Adrenal gland (tissue), 5 donors: ENCODE measurements around the gene IMPA2.
"Not testable (repeated sequence)": the region's sequence is repeated elsewhere in the genome, so short reads cannot be mapped to it uniquely, and the experiment has no call there.

Source experiments
- POLR2A ChIP-seq, 2 donors: fragments of 450-650 bp; IDR thresholded peaks; one replicate each; pipeline ENCODE4 v1.6.1; 2017; ENCODE audit warnings: antibody characterized with exemption in 2 of 2, mild to moderate bottlenecking in 2 of 2, moderate library complexity in 1 of 2
- TF ChIP-seq, protein P1 (sequence below), 6 experiments: fragments of 450-650 bp in 4 of 6; fragments of 200-600 bp in 2 of 6; sonication (generic) in 1 of 6; IDR thresholded peaks; 1 replicate in 5 of 6; 2 replicates in 1 of 6; pipeline versions ENCODE4 v1.5.1 to v1.8.0; 2016 to 2021; ENCODE audit warnings: antibody characterized with exemption in 6 of 6, mild to moderate bottlenecking in 2 of 6, moderate library complexity in 1 of 6
- donor health status: DM: no; HTN: no; CAD: no.

DNA sequence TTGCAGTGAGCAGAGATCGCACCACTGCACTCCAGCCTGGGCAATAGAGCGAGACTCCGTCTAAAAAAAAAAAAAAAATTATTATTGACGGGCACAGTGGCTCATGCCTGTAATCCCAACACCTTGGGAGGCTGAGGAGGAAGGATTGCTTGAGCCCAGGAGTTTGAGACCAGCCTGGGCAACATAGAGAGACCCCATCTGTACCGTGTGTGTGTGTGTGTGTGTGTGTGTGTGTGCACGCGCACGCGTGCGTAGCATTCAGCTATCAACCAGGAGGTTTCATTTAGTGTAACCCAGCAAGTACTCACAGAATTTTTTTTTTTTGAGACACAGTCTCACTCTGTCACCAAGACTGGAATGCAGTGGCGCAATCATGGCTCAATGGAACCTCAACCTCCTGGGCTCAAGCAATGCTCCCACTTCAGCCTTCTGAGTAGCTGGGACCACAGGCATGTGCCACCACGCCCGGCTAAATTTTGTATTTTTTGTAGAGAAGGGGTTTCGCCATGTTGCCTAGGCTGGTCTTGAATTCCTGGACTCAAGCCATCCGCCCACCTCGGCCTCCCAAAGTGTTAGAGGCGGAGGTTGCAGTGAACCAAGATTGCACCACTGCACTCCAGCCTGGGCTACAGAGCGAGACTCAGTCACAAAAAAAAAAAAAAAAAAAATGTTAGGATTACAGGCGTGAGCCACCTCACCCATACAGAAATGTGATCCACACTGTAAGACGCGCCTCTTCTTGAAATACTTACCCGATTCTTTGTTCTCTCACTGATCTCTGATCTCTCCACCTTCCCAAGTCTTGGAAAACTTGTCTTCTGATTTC is 35.3 kb upstream of the IMPA2 start:
- TF ChIP-seq, protein P1, sequence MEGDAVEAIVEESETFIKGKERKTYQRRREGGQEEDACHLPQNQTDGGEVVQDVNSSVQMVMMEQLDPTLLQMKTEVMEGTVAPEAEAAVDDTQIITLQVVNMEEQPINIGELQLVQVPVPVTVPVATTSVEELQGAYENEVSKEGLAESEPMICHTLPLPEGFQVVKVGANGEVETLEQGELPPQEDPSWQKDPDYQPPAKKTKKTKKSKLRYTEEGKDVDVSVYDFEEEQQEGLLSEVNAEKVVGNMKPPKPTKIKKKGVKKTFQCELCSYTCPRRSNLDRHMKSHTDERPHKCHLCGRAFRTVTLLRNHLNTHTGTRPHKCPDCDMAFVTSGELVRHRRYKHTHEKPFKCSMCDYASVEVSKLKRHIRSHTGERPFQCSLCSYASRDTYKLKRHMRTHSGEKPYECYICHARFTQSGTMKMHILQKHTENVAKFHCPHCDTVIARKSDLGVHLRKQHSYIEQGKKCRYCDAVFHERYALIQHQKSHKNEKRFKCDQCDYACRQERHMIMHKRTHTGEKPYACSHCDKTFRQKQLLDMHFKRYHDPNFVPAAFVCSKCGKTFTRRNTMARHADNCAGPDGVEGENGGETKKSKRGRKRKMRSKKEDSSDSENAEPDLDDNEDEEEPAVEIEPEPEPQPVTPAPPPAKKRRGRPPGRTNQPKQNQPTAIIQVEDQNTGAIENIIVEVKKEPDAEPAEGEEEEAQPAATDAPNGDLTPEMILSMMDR (IDR thresholded peaks at IDR 0.05) = not testable (repeated sequence)
- TF ChIP-seq POLR2A (IDR thresholded peaks at IDR 0.05) = not testable (repeated sequence)
